SKM-1 treated with dmso at 0.1 percent for 144 hours (cell line): ENCODE data around the gene KRTAP10-6.
"Not testable (repeated sequence)": the region's sequence is repeated elsewhere in the genome, so short reads cannot be mapped to it uniquely, and the experiment has no call there.

ENCODE experiments used
- DNase-seq: peaks from one replicate; lab custom pipeline; 2025; ENCODE audit not compliant: unreplicated experiment; lab: John Stamatoyannopoulos, UW

Gene KRTAP10-6

DNA sequence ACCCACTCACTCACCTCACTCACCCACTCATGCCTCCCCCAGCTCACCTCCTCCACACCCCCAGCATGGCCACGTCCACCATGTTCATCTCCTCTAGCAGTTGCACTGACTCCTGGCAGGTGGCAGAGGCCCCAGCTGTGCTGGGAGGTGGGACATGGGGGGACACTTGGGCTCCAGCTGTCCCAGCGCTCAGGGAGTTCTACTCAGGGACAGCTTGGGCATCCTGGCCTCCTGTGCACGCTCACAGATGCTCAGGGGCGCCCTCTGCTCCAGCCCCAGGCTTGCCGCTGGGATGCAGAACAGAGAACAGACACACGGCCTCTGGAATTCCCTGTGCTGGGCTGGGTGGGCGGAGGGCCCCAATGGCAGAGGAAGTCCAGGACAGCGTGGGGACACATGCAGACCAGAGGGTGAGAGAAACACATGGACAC is 24.8 kb upstream of the KRTAP10-6 start:
- DNase-seq, result no peak

DNA sequence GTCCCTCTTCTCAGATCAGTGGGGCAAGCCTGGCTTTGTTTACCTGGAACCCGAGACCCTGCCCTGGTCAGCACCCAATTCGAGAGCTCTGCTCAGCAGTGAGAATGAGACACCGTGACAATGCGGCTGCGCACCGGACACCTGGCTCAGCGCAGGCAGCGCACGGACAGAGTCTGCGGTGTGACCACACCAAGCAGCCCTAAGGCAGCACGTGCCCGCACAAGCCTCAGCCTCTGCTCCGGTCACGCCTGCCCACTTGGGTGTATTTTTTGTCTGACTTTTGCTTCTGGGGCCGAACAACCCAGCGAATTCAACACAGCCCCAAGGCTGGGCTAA is 24.3 kb upstream of the KRTAP10-6 start:
- DNase-seq, result no peak

DNA sequence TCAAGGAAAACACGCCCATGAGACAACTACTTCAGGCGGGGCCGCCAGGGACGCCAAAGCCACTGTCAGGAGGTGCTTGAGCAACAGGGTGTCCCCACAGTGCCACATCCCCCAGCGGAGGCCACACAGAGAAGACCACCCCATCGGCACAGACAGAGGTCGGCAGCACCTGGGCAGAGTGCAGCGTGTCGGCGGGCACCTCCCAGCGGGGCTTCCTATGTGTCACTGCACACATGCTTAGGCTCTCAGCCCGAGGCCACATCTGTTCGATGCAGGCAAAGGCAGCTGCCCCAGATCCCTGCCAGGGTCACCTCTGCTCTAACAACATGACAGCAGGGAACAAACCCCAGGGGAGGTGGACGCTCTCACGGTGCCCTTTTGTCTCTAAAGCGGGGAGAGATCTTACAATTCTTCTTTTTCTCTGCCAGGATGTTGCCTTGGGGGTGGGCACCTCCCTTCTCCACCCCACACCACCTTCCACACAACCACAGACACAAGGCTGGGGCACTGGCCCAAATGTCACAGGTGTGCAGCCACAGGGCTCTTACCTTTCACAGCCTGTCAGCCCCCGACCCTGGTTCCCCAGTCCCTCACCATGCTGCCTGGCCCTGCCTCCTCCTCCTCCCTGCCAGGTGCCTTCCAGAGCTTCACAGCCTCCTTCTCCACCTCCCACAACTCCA is 23.7 kb upstream of the KRTAP10-6 start:
- no peak for DNase-seq

DNA sequence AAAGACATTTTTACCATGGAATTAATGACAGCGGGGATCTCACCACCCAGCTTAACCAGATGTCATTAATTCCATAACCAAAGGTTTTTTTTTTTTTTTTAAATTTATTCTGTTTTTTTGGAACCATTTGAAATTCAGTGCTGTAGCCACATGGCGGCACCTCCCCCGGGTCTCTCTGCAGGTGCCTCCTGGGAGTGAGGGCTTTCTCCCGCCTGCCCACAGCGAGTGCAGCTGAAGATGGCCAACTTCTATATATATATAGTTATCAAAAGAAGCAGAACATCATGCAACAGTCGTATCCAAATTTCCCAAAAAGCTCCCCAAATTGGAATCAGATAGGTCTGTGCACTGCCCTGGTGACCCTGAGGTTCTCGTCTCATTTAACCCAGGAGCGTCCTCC is 23.2 kb upstream of the KRTAP10-6 start:
- no peak for DNase-seq

DNA sequence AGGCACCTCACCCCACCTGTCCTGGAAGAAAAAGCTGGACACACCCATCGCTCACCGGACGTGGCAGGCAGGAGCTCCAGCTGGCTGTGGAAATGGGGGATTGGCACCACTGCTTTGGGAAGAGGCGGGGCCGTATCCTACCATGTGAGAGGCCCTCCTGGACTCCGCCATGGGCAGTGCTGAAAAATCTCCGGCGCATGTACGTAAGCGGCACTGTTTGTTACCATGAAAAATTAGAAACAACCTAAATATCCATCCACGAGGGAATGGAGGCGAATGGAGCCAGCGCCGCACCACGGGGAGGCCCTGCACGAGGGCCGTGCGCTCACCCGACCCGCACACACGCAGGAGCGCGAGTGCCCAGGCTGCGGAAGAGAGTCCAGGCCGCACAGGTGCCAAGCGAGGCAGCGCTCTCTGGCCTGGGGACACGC is 22.7 kb upstream of the KRTAP10-6 start:
- DNase-seq, result no peak

DNA sequence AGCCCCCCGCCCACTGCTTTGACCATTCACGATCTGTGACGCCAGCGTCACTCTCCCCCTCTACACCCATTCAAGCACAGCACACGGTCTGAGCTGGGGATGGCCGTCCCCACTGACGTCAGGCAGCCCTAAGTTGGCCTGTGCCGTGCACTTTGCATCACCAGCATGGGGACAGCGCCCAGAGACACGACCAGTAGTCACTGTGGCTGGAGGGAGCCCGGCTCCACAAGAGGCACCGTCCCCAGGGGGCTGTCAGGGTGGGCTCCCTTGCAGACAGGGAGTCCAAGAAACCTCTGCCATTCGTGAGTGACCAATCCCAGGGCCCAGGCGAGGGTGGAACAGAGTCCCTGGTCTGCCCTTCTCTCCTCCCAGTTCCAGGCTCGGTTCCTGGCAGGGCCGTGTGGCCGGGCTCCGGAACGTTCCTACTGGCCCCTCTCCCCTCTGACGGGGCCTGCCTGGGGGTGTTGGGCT is 21.9 kb upstream of the KRTAP10-6 start:
- DNase-seq, result no peak

DNA sequence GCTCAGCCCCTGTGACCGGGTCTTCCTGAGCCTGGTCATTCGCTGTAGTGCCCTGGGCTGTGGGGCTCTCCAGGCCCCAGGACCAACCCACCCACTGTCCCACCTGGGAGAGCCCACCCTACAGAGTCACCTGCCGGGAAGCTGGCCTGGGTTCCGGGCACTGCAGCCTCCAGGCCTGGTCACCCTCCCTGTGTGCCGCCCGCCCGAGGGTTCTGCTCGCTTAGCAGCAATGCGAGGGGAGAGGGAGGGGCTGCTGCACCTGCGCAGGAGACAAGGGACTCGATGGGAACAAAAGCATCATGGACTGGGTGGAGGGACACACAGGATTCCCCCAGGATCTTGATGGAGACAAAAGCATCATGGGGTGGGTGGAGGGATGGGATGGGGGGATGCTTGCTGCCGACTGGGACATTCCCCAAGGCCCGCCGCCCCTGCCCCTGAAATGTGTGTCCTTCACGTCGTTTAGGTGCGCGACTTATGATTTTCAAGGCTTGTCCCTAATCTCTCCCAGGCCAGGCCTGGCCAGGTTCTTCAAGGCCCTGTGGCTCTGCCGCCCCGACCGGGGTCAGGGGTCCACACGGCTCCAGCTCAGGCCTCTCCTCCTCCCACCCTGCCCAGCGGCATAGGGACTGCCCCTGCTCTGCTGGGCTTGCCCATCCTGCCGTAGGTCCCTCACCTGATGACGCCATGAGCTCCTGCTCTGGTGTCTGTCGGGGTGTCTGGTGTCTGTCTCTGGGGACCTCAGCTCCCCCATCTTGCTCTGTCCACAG is 21.3 kb upstream of the KRTAP10-6 start:
- no peak for DNase-seq

DNA sequence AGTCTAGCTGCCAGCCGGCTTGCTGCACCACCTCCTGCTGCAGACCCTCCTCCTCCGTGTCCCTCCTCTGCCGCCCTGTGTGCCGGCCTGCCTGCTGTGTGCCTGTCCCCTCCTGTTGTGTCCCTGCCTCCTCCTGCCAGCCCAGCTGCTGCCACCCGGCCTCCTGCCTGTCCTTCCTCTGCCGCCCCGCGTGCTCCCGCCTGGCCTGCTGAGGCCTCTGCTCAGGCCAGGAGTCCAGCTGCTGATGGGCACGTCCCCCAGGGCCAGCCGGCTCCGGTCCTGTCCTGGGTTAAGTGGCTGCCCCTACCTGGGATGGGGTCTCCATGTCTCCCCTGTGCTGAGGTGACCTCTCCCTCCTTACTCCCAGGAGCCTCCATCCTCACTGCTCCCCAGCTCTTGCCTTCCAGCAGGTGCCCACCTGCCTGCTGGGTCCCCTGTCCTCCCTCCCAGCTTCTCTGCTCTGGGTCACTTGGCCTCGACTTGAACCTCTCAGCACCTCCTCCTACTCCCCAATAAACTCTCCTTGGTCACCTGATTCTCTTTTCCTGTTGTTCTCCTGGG is 20.4 kb upstream of the KRTAP10-6 start:
- DNase-seq, result no peak

DNA sequence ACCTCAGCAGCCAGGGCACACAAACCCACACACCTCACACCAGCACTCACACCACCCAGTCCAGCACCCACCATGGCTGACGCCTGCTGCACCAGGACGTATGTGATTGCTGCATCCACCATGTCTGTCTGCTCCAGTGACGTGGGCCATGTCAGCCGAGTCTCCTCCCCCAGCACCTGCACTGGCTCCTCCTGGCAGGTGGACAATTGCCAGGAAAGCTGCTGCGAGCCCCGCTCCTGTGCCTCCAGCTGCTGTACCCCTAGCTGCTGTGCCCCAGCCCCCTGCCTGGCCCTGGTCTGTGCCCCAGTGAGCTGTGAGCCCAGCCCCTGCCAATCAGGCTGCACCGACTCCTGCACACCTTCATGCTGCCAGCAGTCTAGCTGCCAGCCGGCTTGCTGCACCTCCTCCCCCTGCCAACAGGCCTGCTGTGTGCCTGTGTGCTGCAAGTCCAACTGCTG is 19.8 kb upstream of the KRTAP10-6 start, which contains the start of gene KRTAP10-8:
Gene KRTAP10-8, plus strand, starts transcription at position 51 of the 458 bp plus-strand sequence. Its CDS starts 22 bp downstream, at position 73.
- DNase-seq, result no peak

DNA sequence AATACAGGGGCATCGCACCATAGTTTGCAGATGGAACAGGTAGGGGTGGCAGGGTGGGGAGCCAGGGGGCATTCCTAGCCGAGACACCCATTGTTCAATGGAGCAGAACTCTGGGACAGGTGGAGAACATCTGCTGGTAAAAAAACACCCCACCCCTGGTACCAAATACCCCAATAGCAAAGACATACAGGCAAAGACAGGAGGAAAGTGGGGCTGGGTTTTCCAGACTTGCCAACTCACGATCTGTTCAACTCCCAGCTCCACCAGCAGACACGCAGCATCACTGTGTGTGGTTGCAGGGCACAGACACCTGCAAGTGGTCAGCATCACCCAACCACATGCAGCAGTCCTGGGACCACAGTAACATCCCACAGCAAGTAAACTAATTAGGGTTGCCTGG is 19.2 kb upstream of the KRTAP10-6 start:
- DNase-seq, result no peak

DNA sequence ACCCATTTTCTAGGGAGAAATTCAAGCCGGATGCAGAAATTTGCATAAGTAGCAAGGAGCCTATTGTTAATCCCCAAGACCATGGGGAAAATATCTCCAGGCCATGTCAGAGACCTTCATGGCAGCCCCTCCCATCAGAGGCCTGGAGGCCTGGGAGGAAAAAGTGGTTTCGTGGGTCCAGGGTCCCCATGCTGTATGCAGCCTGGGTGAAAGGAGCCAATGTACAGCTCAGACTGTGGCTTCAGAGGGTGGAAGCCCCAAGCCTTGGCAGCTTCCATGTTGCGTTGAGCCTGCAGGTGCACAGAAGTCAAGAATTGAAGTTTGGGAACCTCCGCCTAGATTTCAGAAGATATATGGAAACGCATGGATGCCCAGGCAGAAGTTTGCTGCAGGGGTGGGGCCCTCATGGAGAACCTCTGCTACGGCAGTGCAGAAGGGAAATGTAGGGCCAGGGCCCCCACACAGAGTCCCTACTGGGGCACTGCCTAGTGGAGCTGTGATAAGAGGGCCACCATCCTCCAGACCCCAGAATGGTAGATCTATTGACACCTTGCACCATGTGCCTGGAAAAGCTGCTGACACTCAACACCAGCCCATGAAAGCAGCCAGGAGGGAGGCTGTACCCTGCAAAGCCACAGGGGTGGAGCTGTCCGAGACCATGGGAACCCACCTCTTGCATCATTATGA is 18.0 kb upstream of the KRTAP10-6 start:
- not testable (repeated sequence) for DNase-seq

DNA sequence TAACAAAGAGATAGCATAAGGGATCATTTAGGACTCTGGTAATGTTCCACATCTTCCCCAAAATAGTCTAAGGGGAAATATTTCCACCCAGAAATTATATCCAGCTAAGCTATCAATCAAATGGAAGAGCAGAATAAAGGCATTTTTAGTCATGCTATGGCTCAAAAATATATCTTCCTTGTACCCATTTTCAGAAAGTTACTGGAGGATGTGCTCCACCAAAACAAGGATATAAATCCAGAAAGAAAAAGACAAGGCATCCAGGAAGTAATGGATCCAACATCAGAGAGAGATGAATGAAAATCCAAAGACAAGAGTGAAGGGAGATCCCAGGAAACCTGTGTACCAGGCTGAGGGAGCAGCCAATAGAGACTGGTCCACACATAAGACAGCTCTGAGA is 16.9 kb upstream of the KRTAP10-6 start:
- no peak for DNase-seq

DNA sequence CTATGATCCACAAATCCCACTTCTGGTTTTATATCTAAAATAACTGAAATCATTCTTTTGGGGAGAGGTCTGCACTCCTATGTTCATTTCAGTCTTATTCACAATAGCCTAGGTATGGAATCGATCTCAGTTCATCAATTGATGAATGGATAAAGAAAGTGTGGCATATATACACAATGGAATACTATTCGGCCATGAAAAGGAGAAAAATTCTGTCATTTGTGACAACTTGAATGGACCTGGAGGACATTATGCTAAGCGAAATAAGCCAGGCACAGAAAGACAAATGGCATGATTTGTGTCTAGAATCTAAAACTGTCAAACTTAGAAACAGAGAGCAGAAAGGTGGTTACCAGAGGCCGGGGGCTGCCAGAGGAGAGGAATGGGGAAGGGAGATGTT is 14.2 kb upstream of the KRTAP10-6 start:
- no peak for DNase-seq

DNA sequence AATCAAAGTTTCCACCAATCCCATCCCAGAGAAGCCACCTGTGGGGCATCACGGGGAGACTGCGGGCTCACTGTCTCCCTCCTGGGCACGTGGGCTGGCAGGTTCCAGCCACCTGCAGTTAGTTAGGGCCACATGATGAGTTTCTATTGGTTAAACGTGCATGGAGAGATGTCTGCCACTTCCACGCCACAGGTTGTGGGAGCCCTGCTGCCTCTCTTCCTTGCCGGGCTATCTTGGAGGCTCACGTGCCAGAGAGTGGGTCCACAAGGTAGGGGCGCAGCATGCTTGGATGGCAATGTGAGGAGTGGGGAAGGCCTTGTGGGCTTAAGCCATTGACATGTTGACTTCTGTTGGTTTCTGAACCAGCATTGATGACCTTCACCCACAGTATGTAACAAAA is 11.6 kb upstream of the KRTAP10-6 start:
- DNase-seq, result no peak

DNA sequence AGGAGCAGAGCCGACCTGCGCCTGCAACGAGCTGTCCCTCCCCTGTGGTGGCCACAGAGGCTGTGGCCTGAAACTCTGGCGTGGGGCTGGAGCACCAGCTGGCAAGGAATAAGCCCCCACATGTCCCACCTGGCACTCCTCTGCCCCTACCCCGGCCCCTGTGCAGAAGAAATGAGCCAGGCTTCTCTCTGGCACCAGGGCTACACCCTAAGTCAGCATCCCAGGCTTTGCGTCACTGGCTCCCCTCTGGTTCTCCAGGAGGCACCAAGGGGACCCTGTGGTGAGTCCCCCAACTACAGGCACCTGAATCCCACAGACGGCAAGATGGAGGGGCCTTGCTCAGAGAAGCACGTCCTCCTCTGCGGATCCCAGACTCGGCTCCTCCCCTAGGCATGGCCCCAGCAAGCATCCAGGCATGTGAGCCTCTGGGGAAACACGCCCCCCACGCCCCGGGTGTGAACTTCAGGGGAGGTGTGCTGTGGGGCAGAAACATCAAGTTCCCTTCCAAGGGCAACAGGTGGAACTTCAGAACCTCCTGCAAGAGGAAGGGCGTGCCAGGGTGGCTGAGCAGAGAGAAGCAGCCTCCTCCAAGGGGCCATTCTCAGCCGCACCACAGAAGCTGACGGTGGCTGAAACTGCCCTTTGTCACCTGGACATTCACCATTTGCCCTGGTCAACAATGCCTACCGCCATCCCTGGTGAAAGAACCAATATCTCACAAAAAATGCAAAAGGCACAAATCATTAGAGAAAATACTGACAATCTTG is 11.0 kb upstream of the KRTAP10-6 start:
- DNase-seq, result no peak

DNA sequence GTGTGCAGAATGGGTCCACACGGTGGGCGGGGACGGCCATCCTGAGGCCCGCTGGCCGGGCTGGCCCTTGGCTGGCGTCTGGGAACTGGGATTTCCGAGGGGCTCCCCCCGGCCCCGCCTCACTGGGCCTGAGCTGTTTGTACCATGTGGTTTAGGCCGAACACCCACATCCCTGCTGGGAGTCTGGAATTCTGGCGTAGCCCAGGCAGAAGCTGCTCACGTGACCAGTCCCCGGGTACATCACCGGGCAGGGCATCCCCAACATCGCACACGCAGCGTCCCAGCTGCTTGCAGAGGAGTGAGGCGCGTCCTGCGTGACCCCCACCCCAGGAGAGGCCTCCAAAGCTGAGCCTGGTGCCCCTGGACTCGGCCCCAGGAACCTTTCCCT is 10.2 kb upstream of the KRTAP10-6 start:
- DNase-seq, result no peak

DNA sequence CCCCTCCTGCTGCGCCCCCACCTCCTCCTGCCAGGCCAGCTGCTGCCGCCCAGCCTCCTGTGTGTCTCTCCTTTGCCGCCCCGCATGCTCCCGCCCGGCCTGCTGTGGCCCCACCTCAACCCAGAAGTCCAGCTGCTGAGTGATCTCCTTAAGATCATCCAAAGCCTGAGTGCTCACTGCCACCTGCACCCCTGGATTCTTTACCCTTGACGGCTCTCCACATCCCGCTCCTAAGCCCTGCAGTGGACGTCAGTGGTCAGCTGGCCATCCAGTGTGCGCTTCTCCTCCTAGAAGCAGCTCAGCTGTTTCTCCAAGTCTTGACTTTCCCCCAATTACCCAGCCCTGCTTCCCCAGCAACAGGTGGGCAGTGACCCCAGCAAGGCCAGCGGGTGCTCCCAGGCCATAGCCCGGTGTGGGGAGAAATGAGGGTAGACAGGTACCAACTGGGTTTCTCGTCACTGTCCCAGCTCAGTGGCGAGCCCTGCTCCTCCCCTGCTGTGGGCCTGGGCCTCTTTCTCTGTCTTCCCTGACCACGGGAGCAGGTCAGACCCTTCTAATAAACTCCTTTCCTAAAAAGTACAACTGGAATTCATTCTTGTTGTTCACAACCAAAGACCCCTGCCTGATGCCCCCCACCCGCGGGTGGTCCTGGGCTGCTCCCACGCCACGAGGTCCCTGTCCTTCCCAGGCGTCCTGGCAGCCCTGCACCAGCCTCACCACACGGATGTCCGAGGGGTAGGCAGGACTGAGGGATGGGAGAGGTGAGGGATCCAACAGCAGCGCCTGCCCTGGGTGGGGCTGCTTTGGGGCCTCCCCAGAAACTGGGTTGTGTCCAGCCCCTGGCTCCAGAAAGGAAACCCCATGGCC is 9.5 kb upstream of the KRTAP10-6 start:
- DNase-seq, result no peak

DNA sequence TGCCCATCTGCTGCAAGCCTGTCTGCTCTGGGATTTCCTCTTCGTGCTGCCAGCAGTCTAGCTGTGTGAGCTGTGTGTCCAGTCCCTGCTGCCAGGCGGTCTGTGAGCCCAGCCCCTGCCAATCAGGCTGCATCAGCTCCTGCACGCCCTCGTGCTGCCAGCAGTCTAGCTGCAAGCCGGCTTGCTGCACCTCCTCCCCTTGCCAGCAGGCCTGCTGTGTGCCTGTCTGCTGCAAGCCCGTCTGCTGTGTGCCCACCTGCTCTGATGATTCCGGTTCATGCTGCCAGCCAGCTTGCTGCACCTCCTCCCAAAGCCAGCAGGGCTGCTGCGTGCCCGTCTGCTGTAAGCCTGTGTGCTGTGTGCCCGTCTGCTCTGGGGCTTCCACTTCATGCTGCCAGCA is 8.8 kb upstream of the KRTAP10-6 start:
- DNase-seq, result not testable (repeated sequence)

DNA sequence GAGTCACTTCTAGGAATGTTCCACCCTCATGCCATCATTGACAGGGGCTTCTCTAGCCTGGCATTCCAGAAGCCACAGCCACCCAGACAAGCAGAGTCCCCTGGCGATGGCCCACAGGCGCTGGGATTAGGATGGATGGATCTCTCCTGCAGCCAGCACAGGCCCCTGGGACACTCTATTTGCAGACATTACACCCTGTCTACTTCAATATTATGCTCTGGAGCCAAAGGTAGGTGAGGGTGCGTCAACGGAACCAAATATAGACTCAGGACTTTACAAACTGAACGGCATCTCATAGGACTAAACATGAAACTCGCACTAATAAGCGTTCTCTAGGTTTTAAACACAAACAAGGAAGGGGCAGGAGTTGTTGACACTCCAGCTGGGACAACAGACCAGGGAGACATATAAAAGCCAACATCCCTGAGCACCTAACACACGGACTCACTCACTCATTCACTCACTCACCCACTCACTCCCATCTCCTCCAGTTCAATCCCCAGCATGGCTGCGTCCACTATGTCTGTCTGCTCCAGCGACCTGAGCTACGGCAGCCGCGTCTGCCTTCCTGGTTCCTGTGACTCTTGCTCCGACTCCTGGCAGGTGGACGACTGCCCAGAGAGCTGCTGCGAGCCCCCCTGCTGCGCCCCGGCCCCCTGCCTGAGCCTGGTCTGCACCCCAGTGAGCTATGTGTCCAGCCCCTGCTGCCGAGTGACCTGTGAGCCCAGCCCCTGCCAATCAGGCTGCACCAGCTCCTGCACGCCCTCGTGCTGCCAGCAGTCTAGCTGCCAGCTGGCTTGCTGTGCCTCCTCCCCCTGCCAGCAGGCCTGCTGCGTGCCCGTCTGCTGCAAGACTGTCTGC is 8.0 kb upstream of the KRTAP10-6 start, which contains the start of gene KRTAP10-7:
Gene KRTAP10-7, plus strand, starts transcription at position 480 of the 861 bp plus-strand sequence. Its CDS starts 25 bp downstream, at position 505.
- not testable (repeated sequence) for DNase-seq
